GM12801 (cell line): ENCODE measurements around the gene NLRC5.

Experiments
- CTCF ChIP-seq: IDR thresholded peaks from one replicate; pipeline ENCODE4 v1.5.1; 2011; ENCODE audit warnings: control low read depth; ENCODE audit not compliant: insufficient read length; ENCODE audit errors: extremely low read depth

Gene NLRC5

GRCh38 chr16:57098188-57098841 lies 109.0 kb downstream of the NLRC5 start:
- no peak for TF ChIP-seq CTCF

- no peak for TF ChIP-seq CTCF
Observed at GRCh38 chr16:57100445-57100844, 111.1 kb downstream of the NLRC5 start.

- no peak for TF ChIP-seq CTCF
Observed at GRCh38 chr16:57102888-57103851, 113.8 kb downstream of the NLRC5 start.

- no peak for TF ChIP-seq CTCF
Observed at GRCh38 chr16:57104706-57105105, 115.3 kb downstream of the NLRC5 start.

- TF ChIP-seq CTCF: no peak
Observed at GRCh38 chr16:57105184-57105583, 115.8 kb downstream of the NLRC5 start.

- TF ChIP-seq CTCF: no peak
Observed at GRCh38 chr16:57106767-57107166, 117.4 kb downstream of the NLRC5 start.

- TF ChIP-seq CTCF: no peak
Observed at GRCh38 chr16:57107321-57107922, 118.1 kb downstream of the NLRC5 start.
